ENCODE results near the gene AKR1C4.

DNA sequence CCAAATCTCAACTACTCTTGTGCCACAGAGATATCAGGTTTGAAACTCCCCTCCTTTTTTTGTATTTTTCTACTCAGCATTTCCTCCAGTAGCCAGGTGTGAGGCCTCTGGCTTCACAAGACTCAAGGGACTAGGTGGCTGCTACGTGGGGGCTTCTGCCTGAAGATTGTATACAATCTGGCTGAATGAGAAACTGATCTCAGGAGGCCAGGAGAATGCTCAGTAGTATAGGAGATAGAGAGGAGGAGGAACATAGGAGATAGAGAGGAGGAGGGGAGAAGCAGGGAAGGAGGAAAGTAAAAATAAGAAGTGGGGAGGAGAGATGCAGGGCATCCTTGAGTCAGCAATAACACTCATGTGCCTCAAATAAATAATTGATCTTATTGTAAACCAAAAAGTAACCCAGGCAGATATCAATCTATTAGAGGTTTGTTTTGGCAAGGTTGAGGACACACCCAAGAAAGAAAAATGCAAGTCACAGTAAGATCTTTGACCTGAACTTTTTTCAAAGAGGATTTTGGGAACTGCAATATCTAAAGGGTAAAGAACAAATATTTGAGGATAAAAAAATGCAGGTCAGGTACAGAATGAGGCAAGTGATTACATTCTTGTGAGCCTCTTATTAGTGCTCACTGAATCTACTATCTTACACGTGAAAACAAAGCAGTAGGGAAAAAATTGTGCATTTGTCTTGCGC lies 48.5 kb upstream of the AKR1C4 start:
- TF ChIP-seq RFX5 (IDR thresholded peaks at IDR 0.05), result no peak
- no peak for TF ChIP-seq CTCF (IDR thresholded peaks at IDR 0.05)
- peak; percentile 93; the same call in 2 of the 3 replicates for TF ChIP-seq BCL3 (IDR thresholded peaks at IDR 0.05)
- no peak for TF ChIP-seq POLR2A (IDR thresholded peaks at IDR 0.05; ENCODE audit: low read length)
- TF ChIP-seq RAD21 (conservative IDR thresholded peaks at IDR 0.05 in 1 of 2, IDR thresholded peaks at IDR 0.05 in 1 of 2), result peak; percentile 24 to 56
- TF ChIP-seq KDM5A (IDR thresholded peaks at IDR 0.05), result no peak
- no peak for TF ChIP-seq BHLHE40 (IDR thresholded peaks at IDR 0.05; ENCODE audit: low read depth, low read length)
